Measurements from ENCODE around the gene KRT78. TPM values are rescaled to one million over a fixed set of nuclear protein-coding genes. Genes with fewer than 3 reads are reported as not detected.
"Not testable (repeated sequence)": the region's sequence is repeated elsewhere in the genome, so short reads cannot be mapped to it uniquely, and the experiment has no call there.

KRT78 gene, protein sequence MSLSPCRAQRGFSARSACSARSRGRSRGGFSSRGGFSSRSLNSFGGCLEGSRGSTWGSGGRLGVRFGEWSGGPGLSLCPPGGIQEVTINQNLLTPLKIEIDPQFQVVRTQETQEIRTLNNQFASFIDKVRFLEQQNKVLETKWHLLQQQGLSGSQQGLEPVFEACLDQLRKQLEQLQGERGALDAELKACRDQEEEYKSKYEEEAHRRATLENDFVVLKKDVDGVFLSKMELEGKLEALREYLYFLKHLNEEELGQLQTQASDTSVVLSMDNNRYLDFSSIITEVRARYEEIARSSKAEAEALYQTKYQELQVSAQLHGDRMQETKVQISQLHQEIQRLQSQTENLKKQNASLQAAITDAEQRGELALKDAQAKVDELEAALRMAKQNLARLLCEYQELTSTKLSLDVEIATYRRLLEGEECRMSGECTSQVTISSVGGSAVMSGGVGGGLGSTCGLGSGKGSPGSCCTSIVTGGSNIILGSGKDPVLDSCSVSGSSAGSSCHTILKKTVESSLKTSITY
- not detected for polyA plus RNA-seq (ENCODE audit: low read depth in 6 of 6)

DNA sequence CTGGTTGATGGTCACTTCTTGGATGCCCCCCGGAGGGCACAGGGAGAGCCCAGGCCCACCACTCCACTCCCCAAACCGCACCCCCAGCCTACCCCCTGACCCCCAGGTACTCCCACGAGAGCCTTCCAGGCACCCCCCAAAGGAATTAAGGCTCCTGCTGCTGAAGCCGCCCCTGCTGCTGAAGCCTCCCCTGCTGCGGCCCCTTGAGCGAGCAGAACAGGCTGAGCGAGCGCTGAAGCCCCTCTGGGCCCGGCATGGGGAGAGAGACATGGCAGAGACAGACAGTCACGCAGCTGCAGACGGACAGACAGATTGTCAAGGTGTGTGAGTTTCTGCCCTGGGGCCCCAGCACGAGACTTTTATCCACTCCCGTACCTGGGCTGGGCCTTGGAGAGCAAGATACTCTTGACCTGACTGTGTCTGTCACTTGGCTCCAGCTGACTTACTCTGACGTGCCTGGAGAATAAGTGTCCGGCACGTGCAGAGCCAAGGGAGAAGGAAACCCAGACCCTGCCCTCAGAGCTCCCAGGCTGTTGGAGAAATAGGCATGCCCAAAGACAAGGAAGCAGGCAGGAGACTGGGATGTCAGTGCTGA, at the start of gene KRT78:
TSS of gene KRT78 (minus strand) at position 334 of the 595 bp plus-strand sequence. CDS start at position 270, 64 bp downstream.
- Mint-ChIP-seq H3K27me3 (peaks cover 14 to 48% (median 34%) of the 10 kb centered on the region in 3 donors), H3K4me3 (peak within 1 kb of the TSS in 3 of 8 donors; percentile 17 to 47 (median 18)), H3K4me1 (peaks cover 4 to 11% (median 4%) of the 10 kb centered on the region in 3 donors), H3K27ac (peak within 1 kb of the TSS in 2 of 6 donors; percentile 11 to 77), H3K36me3 (peaks cover 0 to 4% of the 10 kb centered on the region in 2 donors), H3K9me3 (no peaks in the 10 kb centered on the region)
- no peak for DNase-seq
- ATAC-seq (ENCODE audit: low read depth in 2 of 2) = no peak

DNA sequence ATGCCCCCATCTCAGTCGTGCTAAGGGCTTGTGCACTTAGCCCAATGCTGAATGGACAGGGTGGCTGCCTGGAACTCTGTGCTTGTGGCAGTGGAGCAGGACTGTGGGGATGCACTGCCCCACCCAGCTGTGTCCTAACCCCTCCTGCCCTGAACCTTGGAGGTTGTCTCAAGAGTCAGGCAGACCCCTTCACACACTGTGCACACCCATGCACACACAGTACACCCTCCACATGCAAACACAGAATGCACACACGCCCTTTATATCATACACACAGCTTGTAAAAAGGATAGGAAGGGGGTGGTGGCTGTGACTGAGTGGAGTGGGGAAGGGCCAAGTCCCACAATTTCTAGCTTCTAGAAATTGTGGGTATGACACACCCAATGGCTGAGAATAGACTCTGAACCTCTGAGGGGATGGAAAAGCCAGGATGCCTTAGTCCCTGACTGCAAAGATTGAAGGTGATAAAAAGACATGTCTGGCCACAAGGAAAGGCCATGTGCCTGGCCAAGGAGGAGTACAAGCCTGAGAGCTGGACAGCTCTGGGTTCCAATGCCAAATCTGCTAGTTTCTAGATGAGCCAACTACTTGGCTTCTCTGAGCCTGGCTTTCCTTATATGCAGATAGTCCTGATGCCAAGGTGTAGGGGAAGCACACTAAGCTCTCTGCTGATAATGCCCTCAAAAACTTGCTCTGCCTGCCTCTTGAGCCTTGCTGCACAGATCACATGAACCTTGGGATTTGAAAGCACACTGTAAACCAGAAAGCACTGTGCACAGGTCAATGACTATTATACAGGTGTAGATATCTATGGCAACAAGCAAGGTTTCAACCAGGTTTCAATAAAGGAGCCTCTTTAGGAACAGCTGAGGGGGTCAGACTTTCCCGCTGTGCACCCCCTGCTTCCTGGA, 47.7 kb upstream of the KRT78 start:
- Mint-ChIP-seq H3K27ac (no peak overlapping the region), H3K9me3 (peaks cover 0 to 5% (median 0%) of the 10 kb centered on the region in 7 donors), H3K27me3 (peaks cover 20 to 50% (median 25%) of the 10 kb centered on the region in 3 donors), H3K4me3 (no peak overlapping the region), H3K4me1 (no peaks in the 10 kb centered on the region), H3K36me3 (no peaks in the 10 kb centered on the region)
- no peak for DNase-seq
- no peak for ATAC-seq (ENCODE audit: low read depth in 2 of 2)

DNA sequence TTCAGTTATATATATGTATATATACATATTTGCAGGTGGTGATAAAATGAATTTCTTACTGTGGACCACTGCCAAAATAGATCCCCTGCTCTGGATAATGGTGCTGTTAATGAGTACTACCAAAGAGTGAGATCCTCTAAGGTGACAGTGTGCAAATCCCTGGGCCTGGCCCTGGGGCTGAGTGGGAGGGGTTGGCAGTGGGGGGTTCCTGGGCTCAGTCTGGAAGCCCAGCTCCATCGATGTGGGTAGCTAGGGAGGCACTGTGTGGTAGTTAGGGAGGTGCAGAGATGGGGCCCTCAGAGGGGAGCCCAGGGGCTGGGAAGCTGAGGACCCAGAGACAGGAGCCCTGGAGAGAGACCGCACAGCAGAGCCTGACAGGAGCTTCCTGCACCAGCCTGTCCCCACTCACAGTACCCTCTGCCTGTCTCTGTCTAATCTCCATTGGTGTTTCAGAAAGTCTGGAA, 47.0 kb upstream of the KRT78 start:
- Mint-ChIP-seq H3K36me3 (no peaks in the 10 kb centered on the region), H3K4me3 (no peak overlapping the region), H3K27ac (no peak overlapping the region), H3K9me3 (peaks cover 0 to 5% (median 0%) of the 10 kb centered on the region in 7 donors), H3K27me3 (peaks cover 18 to 47% (median 20%) of the 10 kb centered on the region in 3 donors), H3K4me1 (no peaks in the 10 kb centered on the region)
- DNase-seq (no peak), ATAC-seq (ENCODE audit: low read depth in 2 of 2) (no peak)

DNA sequence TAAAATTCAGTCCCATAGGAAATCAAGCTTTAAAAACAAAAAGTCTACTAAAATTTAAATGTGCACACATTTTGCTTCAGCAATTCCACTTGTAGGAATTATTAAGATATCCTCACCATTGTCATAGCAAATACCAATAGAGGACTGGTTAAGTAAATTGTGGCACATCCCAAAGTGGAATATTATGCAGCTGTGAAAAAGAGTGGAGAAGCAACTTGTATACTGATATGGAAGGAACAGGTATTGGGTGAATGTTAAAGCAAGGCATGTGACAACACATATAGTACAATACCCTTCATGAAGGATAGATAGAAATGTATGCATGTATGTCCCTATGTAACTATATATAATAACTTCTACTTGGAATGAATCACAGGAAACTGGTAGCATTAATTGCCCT, 44.2 kb upstream of the KRT78 start:
- Mint-ChIP-seq H3K27me3 (peaks cover 16 to 43% (median 26%) of the 10 kb centered on the region in 3 donors), H3K27ac (no peak overlapping the region), H3K4me3 (no peak overlapping the region), H3K36me3 (no peaks in the 10 kb centered on the region), H3K4me1 (no peaks in the 10 kb centered on the region), H3K9me3 (peaks cover 0 to 5% (median 0%) of the 10 kb centered on the region in 7 donors)
- no peak for ATAC-seq (ENCODE audit: low read depth in 2 of 2)
- DNase-seq = no peak

DNA sequence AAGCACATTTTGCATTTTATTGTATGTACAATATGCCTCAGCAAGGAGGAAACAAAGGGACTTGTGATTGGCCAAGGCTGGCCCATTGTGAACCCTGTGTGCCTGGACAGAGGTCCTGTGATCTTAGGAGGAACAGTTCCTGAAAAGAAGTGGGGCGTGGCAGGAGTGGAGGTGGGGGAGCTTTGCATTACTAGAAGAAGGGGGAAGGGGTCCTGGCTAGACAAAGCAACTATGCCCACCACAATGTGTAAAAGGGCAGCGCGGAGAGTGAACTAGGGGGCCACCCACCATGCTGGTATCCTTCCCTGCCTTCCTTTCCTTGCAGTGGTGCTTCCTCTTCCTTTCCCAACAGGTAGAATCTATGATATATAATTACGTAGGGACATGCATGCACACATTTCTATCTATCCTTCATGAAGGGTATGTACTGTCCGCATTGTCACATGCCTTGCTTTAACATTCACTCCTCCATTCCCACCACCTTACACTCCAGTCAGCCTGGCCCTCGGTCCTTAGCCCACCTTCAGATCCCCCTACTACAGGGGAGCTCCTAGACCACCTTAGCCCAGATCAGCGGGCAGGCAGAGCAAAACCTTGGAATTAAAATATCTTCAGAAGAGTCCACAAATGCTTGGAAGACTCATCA, 43.5 kb upstream of the KRT78 start:
- H3K9me3 Mint-ChIP-seq = peaks cover 0 to 5% (median 0%) of the 10 kb centered on the region in 7 donors
- H3K4me1 Mint-ChIP-seq = no peaks in the 10 kb centered on the region
- H3K36me3 Mint-ChIP-seq = no peaks in the 10 kb centered on the region
- DNase-seq = no peak
- no peak overlapping the region for H3K27ac Mint-ChIP-seq
- no peak overlapping the region for H3K4me3 Mint-ChIP-seq
- peaks cover 16 to 41% (median 26%) of the 10 kb centered on the region in 3 donors for H3K27me3 Mint-ChIP-seq
- ATAC-seq (ENCODE audit: low read depth in 2 of 2) = no peak

DNA sequence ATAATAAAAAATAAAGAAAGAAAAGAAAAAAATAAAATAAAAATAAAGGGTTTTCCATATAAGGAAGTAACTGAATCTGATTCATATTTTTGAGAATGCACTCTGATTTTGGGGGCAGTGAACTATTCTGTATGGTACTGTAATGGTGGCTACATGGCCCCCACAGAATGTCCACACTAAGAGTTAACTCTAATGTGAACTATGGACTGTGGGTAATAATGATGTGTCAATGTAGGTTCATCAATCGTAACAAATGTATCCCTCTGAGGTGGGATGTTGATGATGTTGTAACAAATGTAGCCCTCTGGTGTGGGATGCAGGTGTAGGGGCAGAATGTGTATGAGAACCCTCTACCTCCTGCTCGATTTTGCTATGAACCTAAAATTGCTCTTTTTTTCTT, 42.2 kb upstream of the KRT78 start:
- peaks cover 12 to 37% (median 26%) of the 10 kb centered on the region in 3 donors for H3K27me3 Mint-ChIP-seq
- no peaks in the 10 kb centered on the region for H3K36me3 Mint-ChIP-seq
- DNase-seq (no peak), ATAC-seq (ENCODE audit: low read depth in 2 of 2) (no peak)
- H3K4me1 Mint-ChIP-seq = no peaks in the 10 kb centered on the region
- no peak overlapping the region for H3K4me3 Mint-ChIP-seq
- no peak overlapping the region for H3K27ac Mint-ChIP-seq
- H3K9me3 Mint-ChIP-seq = peaks cover 0 to 5% (median 0%) of the 10 kb centered on the region in 7 donors

DNA sequence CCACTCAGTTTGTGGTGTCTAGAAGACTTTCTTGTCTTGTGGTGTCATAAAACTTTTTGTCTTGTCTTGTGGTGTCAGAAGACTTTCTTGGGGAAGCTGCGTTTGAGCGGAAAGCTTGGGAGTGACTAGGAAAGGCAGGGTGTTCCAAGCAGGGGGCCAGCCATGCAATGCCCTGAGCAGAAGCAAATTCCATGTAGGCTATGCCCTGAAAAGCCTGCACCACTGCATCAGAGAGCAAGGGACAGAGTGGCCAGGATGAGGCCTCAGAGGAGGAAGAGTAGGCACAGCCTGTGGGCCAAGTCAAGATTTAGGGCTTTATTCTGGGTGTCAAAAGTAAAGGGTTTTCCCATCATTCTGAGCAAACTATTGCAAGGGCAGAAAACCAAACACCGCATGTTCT, 41.6 kb upstream of the KRT78 start:
- Mint-ChIP-seq H3K27me3 (peaks cover 12 to 31% (median 26%) of the 10 kb centered on the region in 3 donors), H3K9me3 (peaks cover 0 to 5% (median 0%) of the 10 kb centered on the region in 7 donors), H3K36me3 (no peaks in the 10 kb centered on the region), H3K4me3 (no peak overlapping the region), H3K27ac (no peak overlapping the region), H3K4me1 (no peaks in the 10 kb centered on the region)
- DNase-seq (no peak), ATAC-seq (ENCODE audit: low read depth in 2 of 2) (no peak)

DNA sequence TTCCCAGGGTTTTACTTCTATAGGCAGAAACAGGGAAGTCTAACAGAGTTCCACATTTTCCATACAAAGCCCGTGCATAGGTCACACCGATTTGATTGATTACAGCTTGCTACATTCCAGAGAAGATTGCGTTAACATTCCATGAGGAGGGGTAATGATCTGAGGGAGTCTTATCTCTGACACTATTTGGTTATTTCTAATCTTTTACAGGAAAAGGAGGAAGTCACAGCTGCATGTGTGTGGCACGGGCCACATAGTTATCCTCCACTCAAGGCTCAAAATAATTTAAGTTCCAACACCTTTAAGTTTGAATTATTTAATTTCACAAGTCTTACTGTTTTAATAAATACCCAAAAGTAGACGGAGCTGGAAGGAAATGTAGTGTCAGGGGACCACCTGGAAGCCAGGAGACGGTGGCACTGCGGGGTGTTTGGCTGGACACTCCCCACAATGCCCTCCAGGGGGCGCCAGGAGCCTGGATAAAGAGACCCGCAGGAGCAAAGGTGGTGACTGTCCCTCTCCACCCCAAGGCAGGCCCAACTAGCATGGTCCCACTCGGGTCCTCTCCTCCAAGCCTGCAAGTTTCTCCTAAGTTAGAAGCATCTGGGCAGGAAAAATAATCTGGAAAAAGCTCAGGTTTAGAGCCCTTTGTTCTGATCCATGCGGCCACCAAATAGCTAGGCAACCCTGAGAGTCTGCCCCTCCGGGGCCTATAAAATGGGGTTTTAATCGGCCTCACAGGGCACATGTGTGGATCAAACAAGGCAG, 35.9 kb upstream of the KRT78 start:
- Mint-ChIP-seq H3K36me3 (no peaks in the 10 kb centered on the region), H3K27ac (peak overlapping the region in 2 of 6 donors; percentile 21 to 23), H3K9me3 (no peaks in the 10 kb centered on the region), H3K27me3 (peaks cover 14 to 48% (median 26%) of the 10 kb centered on the region in 3 donors), H3K4me1 (peaks cover 5 to 9% (median 7%) of the 10 kb centered on the region in 3 donors), H3K4me3 (no peak overlapping the region)
- peak; percentile 63 for DNase-seq
- peak; percentile 58 to 74 for ATAC-seq (ENCODE audit: low read depth in 2 of 2)

DNA sequence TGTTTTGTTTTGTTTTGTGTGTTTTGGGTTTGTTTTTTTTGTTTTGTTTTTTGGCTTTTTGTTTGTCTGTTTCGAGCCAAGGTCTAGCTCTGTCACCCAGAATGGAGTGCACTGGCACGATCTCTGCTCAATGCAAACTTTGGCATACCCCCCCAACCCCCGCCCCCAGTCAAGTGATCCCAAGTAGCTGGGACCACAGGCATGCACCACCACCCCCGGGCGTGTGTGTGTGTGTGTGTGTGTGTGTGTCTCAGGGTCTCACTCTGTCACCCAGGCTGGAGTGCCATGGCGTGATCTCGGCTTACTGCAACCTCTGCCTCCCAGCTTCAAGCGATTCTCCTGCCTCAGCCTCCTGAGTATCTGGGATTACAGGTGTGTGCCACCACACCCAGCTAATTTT, 31.7 kb upstream of the KRT78 start:
- not testable (repeated sequence) for DNase-seq; H3K36me3 Mint-ChIP-seq; H3K9me3 Mint-ChIP-seq; ATAC-seq (ENCODE audit: low read depth in 2 of 2)
- peaks cover 11 to 13% (median 11%) of the 10 kb centered on the region in 3 donors for H3K4me1 Mint-ChIP-seq
- H3K4me3 Mint-ChIP-seq = peak overlapping the region in 4 of 8 donors; percentile 31 to 72 (median 54)
- H3K27me3 Mint-ChIP-seq = peaks cover 30 to 58% (median 35%) of the 10 kb centered on the region in 3 donors
- peak overlapping the region in 1 of 6 donors; percentile 26 for H3K27ac Mint-ChIP-seq

DNA sequence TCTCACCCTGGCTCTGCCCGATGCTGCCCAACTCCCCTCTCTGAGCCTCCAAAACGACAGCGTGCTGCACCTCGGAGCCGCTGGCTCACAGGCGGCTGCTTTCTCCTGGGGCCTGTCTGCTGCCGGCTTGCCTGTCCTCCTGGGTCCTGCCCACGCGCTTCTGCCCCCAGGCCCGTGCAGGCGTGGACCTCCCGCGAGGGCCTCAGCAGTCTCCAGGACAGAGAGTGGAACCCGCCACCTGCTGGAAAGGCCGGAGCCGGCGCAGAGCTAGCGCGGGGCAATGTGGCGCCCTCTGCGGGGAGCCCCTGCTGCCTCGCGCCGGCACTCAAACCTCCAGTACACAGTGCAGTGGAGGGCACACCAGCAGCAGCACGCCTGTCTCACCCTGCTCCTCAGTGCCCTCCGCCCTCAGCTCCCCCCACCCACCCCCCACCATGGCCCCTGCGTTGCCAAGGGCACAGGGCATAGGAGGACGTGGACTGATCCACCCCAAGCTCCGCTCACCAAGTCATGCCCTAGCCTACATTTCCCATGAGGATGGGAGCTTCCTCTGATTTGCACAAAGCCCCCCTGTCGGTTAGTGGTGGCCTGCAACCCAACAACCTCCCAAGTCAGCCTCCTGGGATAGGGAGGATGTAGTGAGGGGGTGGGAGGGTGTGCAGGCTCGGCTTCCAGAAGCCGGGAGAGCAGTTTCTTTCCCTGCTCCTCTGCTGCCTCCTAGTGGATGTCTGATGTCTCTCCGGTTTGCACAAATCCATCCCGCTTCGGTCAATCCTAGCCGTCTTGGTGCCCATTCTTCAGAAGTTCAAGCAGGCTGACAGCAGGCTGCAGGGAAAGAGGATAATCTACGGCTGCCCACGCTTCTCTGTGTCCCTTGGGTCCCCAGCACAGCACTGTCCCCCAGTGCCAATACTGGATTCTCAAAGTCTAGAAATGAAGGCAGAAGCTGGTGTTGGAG, 30.9 kb upstream of the KRT78 start:
- peaks cover 14 to 15% (median 15%) of the 10 kb centered on the region in 3 donors for H3K4me1 Mint-ChIP-seq
- ATAC-seq (ENCODE audit: low read depth in 2 of 2) (peak; percentile 91 to 92), DNase-seq (peak; percentile 32)
- peak overlapping the region in 1 of 6 donors; percentile 33 for H3K27ac Mint-ChIP-seq
- peak overlapping the region in 7 of 8 donors; percentile 31 to 76 (median 62) for H3K4me3 Mint-ChIP-seq
- no peaks in the 10 kb centered on the region for H3K9me3 Mint-ChIP-seq
- no peaks in the 10 kb centered on the region for H3K36me3 Mint-ChIP-seq
- peaks cover 25 to 67% (median 41%) of the 10 kb centered on the region in 3 donors for H3K27me3 Mint-ChIP-seq

Measured in naive B cell (primary cell).